KMS-11 (cell line): ENCODE data around the gene DHRS3.

Experiments used
- H2AFZ ChIP-seq: fragments of 200-600 bp; sonication (generic); 2 replicates; pipeline ENCODE4 v1.6.1; 2016; ENCODE audit warnings: antibody characterized with exemption, mixed run types, low read depth
- H3K27ac ChIP-seq: fragments of 200-600 bp; sonication (generic); 2 replicates; pipeline ENCODE4 v1.6.1; 2016; ENCODE audit warnings: mild to moderate bottlenecking, mixed run types
- H3K27me3 ChIP-seq: fragments of 200-600 bp; sonication (generic); 2 replicates; pipeline ENCODE4 v1.6.1; 2017; ENCODE audit warnings: mild to moderate bottlenecking, low read depth, mixed run types, moderate library complexity; ENCODE audit not compliant: insufficient read depth
- H3K36me3 ChIP-seq: fragments of 200-600 bp; sonication (generic); 2 replicates; pipeline ENCODE4 v1.6.1; 2017; ENCODE audit warnings: mild to moderate bottlenecking, mixed run types; ENCODE audit not compliant: insufficient read depth
- H3K4me1 ChIP-seq: fragments of 200-600 bp; sonication (generic); 2 replicates; pipeline ENCODE4 v1.6.1; 2016; ENCODE audit warnings: mild to moderate bottlenecking, low read depth, mixed run types; ENCODE audit not compliant: poor library complexity, severe bottlenecking
- H3K4me2 ChIP-seq: fragments of 200-600 bp; sonication (generic); 2 replicates; pipeline ENCODE4 v1.7.0; 2016; ENCODE audit warnings: mild to moderate bottlenecking, mixed run types
- H3K4me3 ChIP-seq: fragments of 200-600 bp; sonication (generic); IDR thresholded peaks from 2 replicates; pipeline ENCODE4 v1.6.1; 2017; ENCODE audit warnings: low read depth, low read length, mixed read lengths; ENCODE audit not compliant: insufficient read depth
- H3K79me2 ChIP-seq: fragments of 200-600 bp; sonication (generic); 2 replicates; pipeline ENCODE4 v1.6.1; 2016; ENCODE audit warnings: low read depth, mixed run types; ENCODE audit not compliant: insufficient read depth
- H3K9ac ChIP-seq: fragments of 200-600 bp; sonication (generic); 2 replicates; pipeline ENCODE4 v1.6.1; 2016; ENCODE audit warnings: mild to moderate bottlenecking, mixed run types
- H4K20me1 ChIP-seq: fragments of 200-600 bp; sonication (generic); 2 replicates; pipeline ENCODE4 v1.6.1; 2016; ENCODE audit warnings: mild to moderate bottlenecking, mixed run types; ENCODE audit not compliant: insufficient read depth
- CTCF ChIP-seq: fragments of 200-600 bp; sonication (generic); conservative IDR thresholded peaks from 2 replicates; pipeline ENCODE4 v1.6.1; 2017; ENCODE audit warnings: low read depth, mild to moderate bottlenecking, antibody characterized with exemption, low read length, moderate library complexity, mixed read lengths

The DHRS3 gene

DNA sequence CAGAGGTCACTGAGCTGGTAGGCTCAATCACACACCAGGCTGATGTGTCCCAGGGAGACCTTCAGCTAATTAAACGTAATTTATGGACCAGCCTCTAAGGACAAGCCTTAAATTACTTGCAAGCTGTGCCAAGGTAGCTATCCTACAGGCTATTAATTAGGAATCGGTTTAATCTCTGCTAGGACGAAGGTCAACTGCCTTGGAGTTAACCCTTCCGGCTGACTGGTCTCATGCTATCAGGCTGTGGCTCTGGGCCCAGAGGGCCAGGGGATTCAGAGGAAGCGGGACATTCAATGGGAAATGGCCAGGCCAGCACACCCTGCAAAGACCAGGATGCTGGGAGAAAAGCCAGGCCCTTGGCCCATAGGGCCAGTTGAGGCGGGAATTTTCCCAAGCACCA is 19.0 kb downstream of the DHRS3 start:
- H3K9ac ChIP-seq = no peak overlapping the region
- no peak overlapping the region for H2AFZ ChIP-seq
- no peaks in the 10 kb centered on the region for H4K20me1 ChIP-seq
- TF ChIP-seq CTCF = no peak
- no peaks in the 10 kb centered on the region for H3K4me1 ChIP-seq
- H3K4me2 ChIP-seq = no peak overlapping the region
- H3K79me2 ChIP-seq = no peaks in the 10 kb centered on the region
- H3K4me3 ChIP-seq = no peak overlapping the region
- no peaks in the 10 kb centered on the region for H3K36me3 ChIP-seq
- H3K27ac ChIP-seq = no peak overlapping the region
- no peaks in the 10 kb centered on the region for H3K27me3 ChIP-seq

GRCh38 chr1:12597792-12598191 is 20.2 kb downstream of the DHRS3 start:
- Histone ChIP-seq H3K4me2 (no peak overlapping the region), H4K20me1 (no peaks in the 10 kb centered on the region), H3K36me3 (no peaks in the 10 kb centered on the region), H3K4me3 (no peak overlapping the region), H3K27ac (no peak overlapping the region), H3K4me1 (no peaks in the 10 kb centered on the region), H3K9ac (no peak overlapping the region), H2AFZ (no peak overlapping the region), H3K27me3 (peaks cover 2% of the 10 kb centered on the region; the same call in 1 of the 2 replicates), H3K79me2 (no peaks in the 10 kb centered on the region)
- no peak for TF ChIP-seq CTCF

- Histone ChIP-seq H3K4me1 (no peaks in the 10 kb centered on the region), H3K36me3 (no peaks in the 10 kb centered on the region), H2AFZ (no peak overlapping the region), H3K9ac (no peak overlapping the region), H3K27me3 (peaks cover 2% of the 10 kb centered on the region; the same call in 1 of the 2 replicates), H4K20me1 (no peaks in the 10 kb centered on the region), H3K79me2 (no peaks in the 10 kb centered on the region), H3K4me3 (no peak overlapping the region), H3K4me2 (no peak overlapping the region), H3K27ac (no peak overlapping the region)
- no peak for TF ChIP-seq CTCF
Measured at GRCh38 chr1:12596007-12596821, 21.8 kb downstream of the DHRS3 start.

DNA sequence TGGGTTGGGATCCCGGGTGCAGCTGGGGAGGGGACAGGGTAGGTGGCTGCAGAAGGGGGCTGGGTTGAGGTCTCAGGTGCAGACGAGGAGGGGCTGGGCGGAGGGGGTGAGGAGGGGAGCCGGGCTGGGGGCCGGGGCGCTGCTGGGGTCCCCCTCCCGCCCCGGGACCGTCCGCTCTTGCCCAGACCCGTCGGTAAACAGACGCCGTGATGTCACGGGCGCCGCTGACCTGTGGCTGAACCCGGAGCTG is 22.3 kb downstream of the DHRS3 start:
- Histone ChIP-seq H3K36me3 (no peaks in the 10 kb centered on the region), H3K4me3 (no peak overlapping the region), H4K20me1 (no peaks in the 10 kb centered on the region), H3K4me1 (no peaks in the 10 kb centered on the region), H3K27me3 (peaks cover 2% of the 10 kb centered on the region; the same call in 1 of the 2 replicates), H3K27ac (no peak overlapping the region), H2AFZ (no peak overlapping the region), H3K79me2 (no peaks in the 10 kb centered on the region), H3K4me2 (no peak overlapping the region), H3K9ac (no peak overlapping the region)
- TF ChIP-seq CTCF = no peak
